HG02938 (cell line): ENCODE results near the gene LRRC57.
A peak's percentile ranks its signal among the peaks of the same experiment; 100 is the strongest.
"Not testable (repeated sequence)": the region's sequence is repeated elsewhere in the genome, so short reads cannot be mapped to it uniquely, and the experiment has no call there.

Experiments used
- ATAC-seq: cut with Tn5 transposase; IDR thresholded peaks from one replicate; pipeline ENCODE4 v1.9.1; 2021; ENCODE audit warnings: mild to moderate bottlenecking, moderate library complexity; ENCODE audit not compliant: unreplicated experiment

The LRRC57 gene

GRCh38 chr15:42548249-42549031 lies at the start of gene LRRC57, which contains the start of gene HAUS2:
LRRC57 (minus strand) TSS chr15:42548793; CDS start chr15:42548434, 359 bp downstream.
HAUS2 (plus strand) TSS chr15:42548838; CDS start chr15:42548873, 35 bp downstream.
- ATAC-seq, result peak; percentile 73

DNA sequence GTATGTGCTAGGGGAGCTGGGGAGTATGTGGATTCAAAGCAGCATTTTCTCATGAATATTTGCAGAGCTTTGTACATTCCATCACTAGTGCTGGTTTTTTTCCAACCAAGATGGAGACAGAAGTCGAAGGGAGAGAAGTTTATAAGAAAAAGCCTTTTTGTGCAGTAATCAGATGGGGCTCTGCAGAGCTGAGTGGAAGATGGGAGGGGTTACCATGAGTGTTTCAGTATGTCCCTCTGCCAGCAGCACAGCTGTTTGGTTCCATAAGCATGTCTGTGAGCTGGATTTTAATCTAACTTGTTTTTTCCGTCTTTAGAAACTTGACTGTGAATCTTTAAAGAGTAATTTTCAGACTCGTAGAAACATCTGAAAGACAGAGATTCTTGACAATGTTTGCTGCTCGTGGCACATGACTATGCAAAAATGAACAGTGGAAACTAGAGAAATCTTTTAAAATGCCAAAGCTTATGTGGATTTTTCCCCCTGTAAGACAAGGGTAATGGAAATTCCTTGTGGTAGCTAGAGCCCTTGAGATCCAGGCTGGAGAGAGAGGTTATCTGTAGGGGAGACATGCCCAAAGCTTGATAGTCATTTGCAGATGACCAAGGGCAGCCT lies 47.1 kb upstream of the LRRC57 start:
- ATAC-seq, result no peak

DNA sequence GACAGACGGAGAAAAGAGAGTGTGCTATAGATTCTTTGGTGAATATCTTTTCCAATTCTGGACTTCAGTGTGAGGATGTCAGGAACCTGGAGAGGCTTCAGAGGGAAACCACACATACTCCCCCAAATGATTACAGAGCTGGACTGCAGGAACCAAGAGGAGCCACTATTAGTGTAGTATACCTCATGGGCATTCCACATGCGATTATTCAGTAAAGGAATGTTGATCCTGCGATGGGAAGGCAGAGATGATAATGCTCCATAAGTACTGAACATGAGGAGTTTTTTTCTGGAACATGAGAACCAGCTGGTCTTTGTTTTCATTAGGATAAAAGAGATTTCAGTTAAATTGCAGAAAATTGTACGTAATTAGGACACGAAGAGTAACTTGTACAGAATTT lies 45.5 kb upstream of the LRRC57 start:
- ATAC-seq, result no peak

DNA sequence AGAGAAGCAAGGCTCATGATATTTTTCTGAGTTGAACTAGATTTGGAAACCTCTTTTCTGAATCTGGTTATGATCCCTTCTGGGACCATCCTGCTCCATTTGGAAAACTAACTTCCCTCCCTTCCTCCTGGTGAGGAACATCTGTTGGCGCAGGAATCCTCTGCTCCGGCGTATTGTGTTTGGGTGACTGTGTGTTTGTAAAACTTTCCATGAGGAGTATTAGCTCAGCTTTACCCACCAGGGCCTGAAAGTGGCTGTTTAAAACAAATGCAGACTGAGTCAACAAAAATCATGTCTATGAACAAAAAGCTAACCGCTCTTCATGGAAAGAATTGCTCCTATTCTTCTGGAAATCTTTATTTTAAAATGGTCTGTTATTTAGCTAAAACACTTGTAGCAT lies 44.5 kb upstream of the LRRC57 start:
- no peak for ATAC-seq

- ATAC-seq, result no peak
These were observed 44.1 kb upstream of the LRRC57 start for GRCh38 chr15:42592716-42593115.

DNA sequence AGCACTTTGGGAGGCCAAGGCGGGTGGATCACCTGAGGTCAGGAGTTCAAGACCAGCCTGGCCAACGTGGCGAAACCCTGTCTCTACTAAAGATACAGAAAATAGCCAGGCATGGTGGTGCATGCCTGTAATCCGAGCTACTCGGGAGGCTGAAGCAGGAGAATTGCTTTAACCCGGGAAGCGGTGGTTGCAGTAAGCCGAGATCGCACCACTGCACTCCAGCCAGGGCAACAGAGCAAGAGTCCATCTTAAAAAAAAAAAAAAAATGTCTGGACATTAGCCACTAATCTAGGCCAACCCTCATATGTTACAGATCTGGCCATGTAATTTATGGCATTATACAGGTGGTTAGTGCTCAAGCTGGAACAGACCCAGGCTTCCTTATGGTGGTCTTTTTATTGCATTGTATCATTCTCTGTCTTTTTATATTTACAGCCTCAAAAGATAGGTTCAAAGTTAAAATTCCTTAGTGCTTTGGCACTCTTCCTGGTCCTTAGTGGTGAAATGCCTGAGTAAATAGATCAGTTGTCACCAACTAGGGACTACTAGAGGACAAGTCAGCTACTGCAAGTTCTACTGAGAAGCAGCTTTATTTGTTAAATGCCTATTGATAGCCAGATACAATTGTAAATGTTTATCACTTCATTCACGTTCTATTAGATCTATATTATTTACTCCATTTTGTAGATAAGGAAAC lies 42.8 kb upstream of the LRRC57 start:
- ATAC-seq, result no peak

- no peak for ATAC-seq
These were observed 42.1 kb upstream of the LRRC57 start for GRCh38 chr15:42590619-42591237.

GRCh38 chr15:42584031-42584765 lies 35.6 kb upstream of the LRRC57 start:
- ATAC-seq, result no peak

DNA sequence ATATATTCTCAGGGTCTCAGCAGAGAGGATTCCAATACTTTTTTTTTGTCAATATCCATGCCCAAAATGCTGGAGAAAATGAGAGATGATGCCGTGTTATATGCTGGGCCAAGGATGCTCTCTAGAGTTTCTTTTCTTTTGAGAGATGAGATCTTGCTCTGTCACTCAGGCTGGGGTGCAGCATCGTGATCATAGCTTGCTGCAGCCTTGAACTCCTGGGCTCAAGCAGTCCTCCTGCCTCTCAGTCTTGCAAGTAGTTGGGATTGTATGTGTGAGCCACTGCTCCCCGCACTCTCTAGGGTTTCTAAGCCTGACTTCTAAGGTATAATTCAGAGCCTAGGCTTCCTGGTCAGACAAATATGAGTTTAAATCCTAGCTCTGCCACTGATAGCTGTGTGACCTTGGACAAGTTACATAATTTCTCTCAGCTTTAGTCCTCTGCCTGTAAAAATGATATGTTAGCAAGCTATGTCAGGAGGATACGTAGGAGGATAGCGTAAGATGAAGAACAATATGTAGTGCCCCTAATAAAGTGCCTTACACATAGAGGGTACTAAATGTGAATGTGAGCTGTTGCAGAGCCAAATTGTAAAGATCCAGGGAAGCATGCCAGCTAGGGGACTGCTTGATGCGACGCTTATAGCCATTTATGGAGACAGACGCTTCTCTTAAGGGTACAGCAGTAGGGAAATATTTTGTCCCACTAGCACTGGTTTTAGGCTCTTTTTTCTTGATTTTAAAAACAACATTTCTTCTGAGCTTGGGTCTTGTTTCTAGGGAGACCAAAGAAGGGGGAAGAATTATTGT lies 34.2 kb upstream of the LRRC57 start:
- no peak for ATAC-seq

DNA sequence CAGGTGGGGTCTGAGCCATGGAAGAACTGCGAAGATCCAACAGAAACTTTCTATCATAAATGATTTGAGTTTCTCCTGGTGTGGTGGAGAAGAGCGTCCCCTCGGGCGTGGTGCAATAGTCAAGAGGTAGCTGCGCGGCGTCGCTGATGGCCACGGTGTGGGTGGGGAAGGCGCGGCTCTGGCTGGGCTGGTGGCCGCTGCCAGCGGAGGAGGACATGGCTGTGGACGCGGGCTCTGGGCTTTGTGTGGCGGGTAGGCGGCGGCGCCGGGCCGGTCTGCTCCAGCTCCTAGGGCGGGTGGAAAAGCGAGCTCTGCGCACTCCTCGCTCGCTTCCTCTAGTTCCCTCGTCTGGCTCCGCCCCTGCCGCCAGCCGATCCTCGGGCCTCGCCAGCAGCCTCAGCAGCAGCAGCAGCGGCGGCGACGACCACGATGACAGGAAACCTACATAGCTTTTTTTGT lies 32.7 kb upstream of the LRRC57 start:
- ATAC-seq, result peak; percentile 69

- no peak for ATAC-seq
These were observed 30.5 kb upstream of the LRRC57 start for GRCh38 chr15:42578984-42579537.

GRCh38 chr15:42577514-42578031 lies 29.0 kb upstream of the LRRC57 start:
- no peak for ATAC-seq

DNA sequence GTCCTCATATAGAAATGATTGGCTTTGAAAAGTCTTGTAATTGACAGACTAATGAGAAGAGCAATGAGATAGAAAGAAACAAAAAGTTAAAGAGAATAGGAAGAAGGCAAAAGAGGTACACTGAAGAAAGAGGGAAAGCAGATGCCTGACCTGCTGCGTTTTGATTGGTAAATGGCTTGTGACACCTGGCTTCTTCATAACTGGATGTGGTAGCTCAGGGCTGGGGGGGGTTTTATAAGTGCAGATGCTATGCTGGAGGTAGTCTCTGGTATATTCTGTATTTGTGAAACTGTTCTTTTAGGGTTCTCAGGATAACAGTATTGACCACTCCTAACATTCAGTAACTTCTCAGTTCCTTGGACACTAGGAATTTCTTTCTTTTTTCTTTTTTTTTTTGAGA lies 28.2 kb upstream of the LRRC57 start:
- ATAC-seq, result no peak

GRCh38 chr15:42576040-42576594 lies 27.5 kb upstream of the LRRC57 start:
- ATAC-seq, result no peak

DNA sequence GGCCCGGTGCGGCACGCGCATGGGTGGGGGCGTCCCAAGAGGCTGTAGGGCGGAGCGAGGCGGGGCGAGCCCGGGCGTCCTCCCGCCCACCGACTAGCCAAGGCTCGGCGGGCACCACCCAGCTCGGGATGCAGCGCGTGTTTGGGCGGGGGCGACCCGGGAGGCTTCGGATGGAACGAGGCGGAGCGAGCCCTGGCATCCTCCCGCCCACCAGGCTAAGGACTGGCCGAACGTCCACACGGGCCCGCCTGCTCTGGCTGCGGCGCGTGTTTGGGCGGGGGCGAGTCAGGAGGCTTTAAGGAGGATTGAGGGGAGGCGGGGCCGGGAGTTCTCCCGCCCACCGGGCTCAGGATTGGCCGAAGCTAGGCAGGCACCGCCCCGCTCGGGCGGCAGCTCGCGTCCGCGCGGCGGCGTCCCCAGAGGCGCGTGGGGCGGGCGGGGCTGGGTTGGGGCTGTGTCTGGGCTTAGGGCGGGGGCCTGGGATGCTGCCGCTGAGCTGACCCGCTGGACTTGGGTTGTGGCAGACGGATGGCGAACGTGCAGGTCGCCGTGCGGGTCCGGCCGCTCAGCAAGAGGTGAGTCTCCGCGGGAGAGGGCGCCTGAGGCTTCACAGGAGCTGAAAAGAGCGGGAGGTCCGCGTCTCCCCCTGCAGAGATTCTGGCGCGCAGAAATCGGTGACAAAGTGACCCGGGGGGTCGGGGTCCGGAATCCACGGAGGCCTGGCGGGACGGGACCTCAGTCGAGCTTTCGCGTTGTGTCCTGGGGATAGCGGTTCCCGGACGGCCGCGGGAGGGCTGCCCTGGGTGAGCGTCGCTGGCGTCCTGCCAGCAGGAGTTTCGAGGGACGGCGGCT lies 26.8 kb upstream of the LRRC57 start, which contains the start of gene STARD9:
TSS of gene STARD9 (plus strand) at position 419 of the 852 bp plus-strand sequence. CDS start at position 529, 110 bp downstream.
- peak; percentile 90 for ATAC-seq

GRCh38 chr15:42558739-42559138 lies 10.1 kb upstream of the LRRC57 start:
- no peak for ATAC-seq

DNA sequence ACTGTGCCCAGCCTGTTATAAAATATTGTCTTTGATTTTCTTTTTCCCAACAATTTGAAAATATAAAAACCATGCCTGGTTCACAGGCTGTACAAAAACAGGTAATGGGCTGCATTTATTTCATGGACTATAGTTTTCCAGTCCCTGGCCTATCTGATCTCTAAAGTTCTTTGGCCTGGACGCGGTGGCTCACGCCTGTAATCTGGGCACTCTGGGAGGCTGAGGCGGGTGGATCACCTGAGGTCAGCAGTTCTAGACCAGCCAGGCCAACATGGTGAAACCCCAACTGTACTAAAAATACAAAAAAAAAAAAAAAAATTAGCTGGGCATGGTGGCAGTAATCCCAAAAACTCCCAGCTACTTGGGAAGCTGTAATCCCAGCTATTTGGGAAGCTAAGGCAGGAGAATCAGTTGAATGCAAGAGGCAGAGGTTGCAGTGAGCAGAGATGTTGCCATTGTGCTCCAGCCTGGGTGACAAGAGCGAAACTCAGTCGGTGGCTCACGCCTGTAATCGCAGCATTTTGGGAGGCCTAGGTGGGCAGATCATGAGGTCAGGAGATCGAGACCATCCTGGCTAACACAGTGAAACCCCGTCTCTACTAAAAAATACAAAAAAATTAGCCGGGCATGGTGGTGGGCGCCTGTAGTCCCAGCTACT lies 8.1 kb upstream of the LRRC57 start:
- not testable (repeated sequence) for ATAC-seq
